Measurements from ENCODE around the gene OXSR1.

The OXSR1 gene

GRCh38 chr3:38164952-38165721, at the start of gene OXSR1:
TSS of gene OXSR1 (plus strand) at chr3:38165537. CDS start at chr3:38165877, 340 bp downstream.
- peak; percentile 98 for DNase-seq

GRCh38 chr3:38115645-38116427, 49.5 kb upstream of the OXSR1 start:
- no peak for DNase-seq

GRCh38 chr3:38116471-38117162, 48.7 kb upstream of the OXSR1 start:
- no peak for DNase-seq

GRCh38 chr3:38117163-38117716, 48.1 kb upstream of the OXSR1 start:
- no peak for DNase-seq

- peak; percentile 52 for DNase-seq
These were observed 47.5 kb upstream of the OXSR1 start for GRCh38 chr3:38117748-38118420.

- DNase-seq: no peak
These were observed 46.7 kb upstream of the OXSR1 start for GRCh38 chr3:38118421-38119247.

- DNase-seq: no peak
These were observed 46.1 kb upstream of the OXSR1 start for GRCh38 chr3:38119248-38119544.

- no peak for DNase-seq
These were observed 45.3 kb upstream of the OXSR1 start for GRCh38 chr3:38119821-38120692.

- DNase-seq: no peak
These were observed 44.5 kb upstream of the OXSR1 start for GRCh38 chr3:38120693-38121450.

- DNase-seq: no peak
These were observed 43.9 kb upstream of the OXSR1 start for GRCh38 chr3:38121451-38121831.

- DNase-seq: no peak
These were observed 43.4 kb upstream of the OXSR1 start for GRCh38 chr3:38121832-38122461.

GRCh38 chr3:38122712-38123290, 42.5 kb upstream of the OXSR1 start:
- DNase-seq: no peak

- DNase-seq: peak; percentile 62
These were observed 40.8 kb upstream of the OXSR1 start for GRCh38 chr3:38124324-38125122.

GRCh38 chr3:38125305-38126120, 39.8 kb upstream of the OXSR1 start:
- DNase-seq: no peak

GRCh38 chr3:38126121-38126892, 39.0 kb upstream of the OXSR1 start:
- DNase-seq: no peak

- DNase-seq: no peak
These were observed 37.6 kb upstream of the OXSR1 start for GRCh38 chr3:38127611-38128302.
